Pons (tissue), 1 donor: ENCODE data around the gene ENAM.
"Not testable (repeated sequence)": the region's sequence is repeated elsewhere in the genome, so short reads cannot be mapped to it uniquely, and the experiment has no call there.

Experiments
- DNase-seq: peaks from one replicate; pipeline ENCODE4 v3.0.0-alpha.2; 2016; ENCODE audit warnings: low spot score

The ENAM gene

DNA sequence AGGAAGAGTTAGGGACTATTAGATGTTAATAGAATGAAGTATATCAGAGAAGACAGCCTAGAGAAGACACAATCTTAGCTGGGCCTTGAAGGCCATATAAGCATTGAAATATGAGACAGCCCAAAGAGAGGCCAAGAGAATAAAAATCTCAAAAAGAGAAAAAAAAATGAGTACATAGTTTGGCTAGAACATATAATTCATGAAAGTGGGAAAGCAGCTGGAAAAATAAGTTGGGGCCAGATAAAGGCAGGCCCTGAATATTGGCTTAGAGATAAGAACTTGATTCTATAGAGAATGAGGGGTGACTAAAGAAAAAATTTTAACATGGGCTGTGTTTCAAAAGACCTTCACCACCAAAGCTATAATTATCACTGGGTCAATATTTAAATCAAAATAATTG, 52.4 kb downstream of the ENAM start:
- no peak for DNase-seq

DNA sequence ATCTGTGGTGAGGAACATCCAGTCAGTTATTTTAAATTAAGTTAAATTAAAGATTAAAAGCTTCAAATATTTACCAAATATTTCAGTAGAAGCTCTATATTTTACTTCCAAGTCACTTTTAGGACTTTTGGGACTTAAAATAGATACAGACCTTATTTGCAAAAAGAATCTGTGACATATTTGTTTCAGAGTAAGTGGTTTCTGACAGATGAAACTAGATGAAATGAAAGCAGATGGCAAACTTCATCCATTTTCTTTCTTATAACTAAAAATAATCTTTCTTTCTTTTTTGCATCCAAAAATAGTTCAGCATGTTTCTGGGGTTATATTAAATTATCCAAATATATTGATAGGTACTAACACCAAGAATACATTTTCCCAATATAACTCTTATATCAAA, 53.2 kb downstream of the ENAM start:
- DNase-seq, result no peak

DNA sequence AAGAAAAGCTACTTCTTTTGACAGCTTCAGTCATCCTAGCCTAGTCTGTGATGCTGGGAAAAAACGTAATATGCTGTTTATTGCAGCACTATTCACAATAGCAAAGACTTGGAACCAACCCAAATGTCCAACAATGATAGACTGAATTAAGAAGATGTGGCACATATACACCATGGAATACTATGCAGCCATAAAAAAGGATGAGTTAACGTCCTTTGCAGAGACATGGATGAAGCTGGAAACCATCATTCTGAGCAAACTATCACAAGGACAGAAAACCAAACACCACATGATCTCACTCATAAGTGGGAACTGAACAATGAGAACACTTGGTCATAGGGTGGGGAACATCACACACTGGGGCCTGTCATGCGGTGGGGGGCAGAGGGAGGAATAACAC, 53.6 kb downstream of the ENAM start:
- DNase-seq, result not testable (repeated sequence)

DNA sequence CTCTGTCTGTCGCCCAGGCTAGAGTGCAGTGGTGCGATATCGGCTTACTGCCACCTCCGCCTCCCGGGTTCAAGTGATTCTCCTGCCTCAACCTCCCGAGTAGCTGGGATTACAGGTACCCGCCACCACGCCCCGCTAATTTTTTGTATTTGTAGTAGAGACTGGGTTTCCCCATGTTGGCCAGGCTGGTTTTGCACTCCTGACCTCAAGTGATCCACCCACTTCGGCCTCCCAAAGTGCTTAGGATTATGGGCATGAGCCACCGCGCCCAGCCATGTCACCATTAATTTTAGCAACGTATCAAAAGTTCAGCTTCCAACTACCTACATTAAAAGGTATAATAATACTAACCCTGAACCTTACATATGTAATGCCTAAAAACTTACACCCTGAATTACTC, 58.8 kb downstream of the ENAM start:
- no peak for DNase-seq

DNA sequence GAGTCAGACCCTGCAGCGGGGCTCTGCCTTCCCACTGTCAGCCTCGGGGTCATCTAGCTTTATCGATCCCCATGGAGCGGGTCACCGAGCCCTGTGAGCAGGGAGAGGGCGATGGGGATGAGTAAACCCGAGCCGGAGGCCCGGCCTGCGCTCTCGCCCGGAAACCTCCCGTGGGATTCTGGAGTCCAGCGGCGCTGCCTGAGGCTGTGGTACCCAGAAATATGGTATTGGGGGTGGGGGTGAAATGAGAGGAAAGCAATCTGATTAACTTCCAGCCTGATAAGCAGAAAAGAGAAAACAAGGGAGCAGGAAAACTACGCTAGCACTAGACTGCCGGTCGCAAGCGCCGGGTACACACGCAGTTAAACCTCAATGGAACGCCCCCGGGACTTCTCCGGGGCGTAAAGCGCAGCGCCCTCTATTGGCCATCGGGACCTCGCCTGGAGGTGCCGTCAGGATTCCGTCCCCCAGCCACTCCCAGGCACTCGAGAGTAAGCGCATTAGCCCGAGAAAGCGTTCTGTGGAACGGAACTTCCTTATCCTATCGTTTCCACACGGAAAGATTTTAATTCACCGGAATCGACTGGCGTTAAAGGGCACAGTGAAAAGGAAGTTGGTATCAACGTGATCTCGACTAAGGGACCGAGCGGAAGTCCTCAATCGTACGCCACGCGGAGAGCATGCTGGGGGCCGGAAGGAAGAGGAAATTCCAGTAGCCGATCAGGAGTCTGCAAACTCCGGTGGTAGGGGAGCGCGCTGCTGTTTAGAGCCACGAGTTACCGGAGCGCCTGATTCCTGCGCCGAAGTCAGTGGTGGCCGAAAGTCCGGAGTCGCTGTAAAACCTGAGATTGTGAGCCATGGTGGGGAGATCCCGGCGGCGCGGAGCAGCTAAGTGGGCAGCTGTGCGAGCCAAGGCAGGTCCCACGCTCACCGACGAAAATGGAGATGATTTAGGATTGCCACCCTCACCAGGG, 59.6 kb downstream of the ENAM start, which contains the start of gene UTP3:
Gene UTP3 (plus strand): TSS at position 712 of the 974 bp plus-strand sequence. CDS start 146 bp downstream, at position 858.
- DNase-seq, result peak; percentile 100

DNA sequence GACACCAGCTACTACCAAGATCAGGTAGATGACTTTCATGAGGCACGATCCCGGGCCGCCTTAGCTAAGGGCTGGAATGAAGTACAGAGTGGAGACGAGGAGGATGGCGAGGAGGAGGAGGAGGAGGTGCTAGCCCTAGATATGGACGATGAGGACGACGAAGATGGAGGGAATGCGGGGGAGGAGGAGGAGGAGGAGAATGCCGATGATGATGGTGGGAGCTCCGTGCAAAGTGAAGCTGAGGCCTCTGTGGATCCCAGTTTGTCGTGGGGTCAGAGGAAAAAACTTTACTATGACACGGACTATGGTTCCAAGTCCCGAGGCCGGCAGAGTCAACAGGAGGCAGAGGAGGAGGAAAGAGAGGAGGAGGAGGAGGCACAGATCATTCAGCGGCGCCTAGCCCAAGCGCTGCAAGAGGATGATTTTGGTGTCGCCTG, 60.3 kb downstream of the ENAM start:
- DNase-seq, result no peak

DNA sequence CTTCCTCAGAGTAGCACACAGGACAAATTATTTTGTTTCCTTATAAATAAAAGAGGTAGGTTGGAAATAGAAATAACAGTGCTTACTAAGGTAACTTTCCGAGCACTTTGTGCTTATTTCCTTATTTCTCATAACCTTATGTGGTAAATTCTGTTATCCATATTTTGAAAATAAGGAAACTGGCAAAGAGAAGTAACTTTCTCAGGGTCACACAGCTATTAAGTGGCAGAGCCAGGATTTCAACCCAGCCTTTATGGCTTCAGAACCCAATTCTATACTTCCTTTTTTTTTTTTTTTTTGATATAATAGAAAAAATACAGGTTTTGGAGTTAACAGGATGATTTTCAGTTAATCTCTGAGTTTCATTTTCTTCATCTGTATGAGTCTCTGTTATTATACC, 63.1 kb downstream of the ENAM start:
- DNase-seq, result no peak

DNA sequence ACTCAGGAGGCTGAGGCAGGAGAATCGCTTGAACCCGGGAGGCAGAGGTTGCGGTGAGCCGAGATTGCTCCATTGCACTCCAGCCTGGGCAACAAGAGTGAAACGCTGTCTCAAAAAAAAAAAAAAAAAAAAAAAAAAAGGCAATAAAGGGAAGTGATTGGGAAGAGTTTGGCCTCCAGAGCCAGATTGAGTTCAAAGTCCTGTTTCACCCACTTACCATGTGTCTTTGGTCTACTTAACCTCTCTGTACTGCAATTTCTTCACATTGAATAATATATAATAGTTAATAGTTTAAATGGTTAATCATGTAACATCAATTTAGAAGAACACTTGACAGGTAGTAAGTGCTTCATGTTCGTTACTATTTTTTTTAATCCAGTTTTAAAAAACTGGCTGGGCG, 66.1 kb downstream of the ENAM start:
- DNase-seq, result not testable (repeated sequence)
